Measurements from ENCODE around the gene ADAM23.

The ADAM23 gene

DNA sequence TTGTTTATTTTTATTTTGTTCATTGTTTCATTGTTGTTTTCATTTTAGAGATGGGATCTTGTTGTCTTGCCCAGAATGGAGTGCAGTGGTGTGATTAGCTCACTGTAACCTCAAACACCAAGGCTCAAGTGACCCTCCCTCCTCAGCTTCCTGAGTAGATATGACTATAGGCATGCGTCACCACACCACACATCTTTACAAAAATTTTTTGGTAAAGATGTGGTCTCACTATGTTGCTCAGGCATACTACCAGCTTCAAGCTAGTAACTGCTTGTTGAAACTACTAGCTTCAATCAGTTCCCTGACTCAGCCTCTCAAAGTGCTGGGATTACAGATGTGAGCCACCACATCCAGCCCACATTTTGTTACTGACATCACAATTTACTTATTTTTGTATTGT is 213.8 kb downstream of the ADAM23 start:
- no peak overlapping the region for H2AFZ ChIP-seq (ENCODE audit: low read depth, low read length)
- peaks cover 6% of the 10 kb centered on the region; the same call in 1 of the 2 replicates for H3K9me3 ChIP-seq (ENCODE audit: insufficient read depth, low read length)
- H4K20me1 ChIP-seq (ENCODE audit: insufficient read depth, low read length): no peaks in the 10 kb centered on the region
- H3K27me3 ChIP-seq (ENCODE audit: low read depth, low read length): no peaks in the 10 kb centered on the region
- H3K79me2 ChIP-seq (ENCODE audit: low read length): no peaks in the 10 kb centered on the region
- H3K4me1 ChIP-seq (ENCODE audit: low read length): no peaks in the 10 kb centered on the region
- H3K4me3 ChIP-seq (ENCODE audit: low read length): no peak overlapping the region
- H3K4me2 ChIP-seq (ENCODE audit: low read length): no peak overlapping the region
- no peaks in the 10 kb centered on the region for H3K36me3 ChIP-seq (replicated peaks; ENCODE audit: low read depth, low read length)
- no peak overlapping the region for H3K9ac ChIP-seq (ENCODE audit: low read length)
- no peak overlapping the region for H3K27ac ChIP-seq (ENCODE audit: low read length)
- no peak for TF ChIP-seq EZH2phosphoT487 (IDR thresholded peaks at IDR 0.05; ENCODE audit: low read depth)
- TF ChIP-seq, protein P1, sequence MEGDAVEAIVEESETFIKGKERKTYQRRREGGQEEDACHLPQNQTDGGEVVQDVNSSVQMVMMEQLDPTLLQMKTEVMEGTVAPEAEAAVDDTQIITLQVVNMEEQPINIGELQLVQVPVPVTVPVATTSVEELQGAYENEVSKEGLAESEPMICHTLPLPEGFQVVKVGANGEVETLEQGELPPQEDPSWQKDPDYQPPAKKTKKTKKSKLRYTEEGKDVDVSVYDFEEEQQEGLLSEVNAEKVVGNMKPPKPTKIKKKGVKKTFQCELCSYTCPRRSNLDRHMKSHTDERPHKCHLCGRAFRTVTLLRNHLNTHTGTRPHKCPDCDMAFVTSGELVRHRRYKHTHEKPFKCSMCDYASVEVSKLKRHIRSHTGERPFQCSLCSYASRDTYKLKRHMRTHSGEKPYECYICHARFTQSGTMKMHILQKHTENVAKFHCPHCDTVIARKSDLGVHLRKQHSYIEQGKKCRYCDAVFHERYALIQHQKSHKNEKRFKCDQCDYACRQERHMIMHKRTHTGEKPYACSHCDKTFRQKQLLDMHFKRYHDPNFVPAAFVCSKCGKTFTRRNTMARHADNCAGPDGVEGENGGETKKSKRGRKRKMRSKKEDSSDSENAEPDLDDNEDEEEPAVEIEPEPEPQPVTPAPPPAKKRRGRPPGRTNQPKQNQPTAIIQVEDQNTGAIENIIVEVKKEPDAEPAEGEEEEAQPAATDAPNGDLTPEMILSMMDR (IDR thresholded peaks at IDR 0.05; ENCODE audit: low read depth, low read length): no peak

DNA sequence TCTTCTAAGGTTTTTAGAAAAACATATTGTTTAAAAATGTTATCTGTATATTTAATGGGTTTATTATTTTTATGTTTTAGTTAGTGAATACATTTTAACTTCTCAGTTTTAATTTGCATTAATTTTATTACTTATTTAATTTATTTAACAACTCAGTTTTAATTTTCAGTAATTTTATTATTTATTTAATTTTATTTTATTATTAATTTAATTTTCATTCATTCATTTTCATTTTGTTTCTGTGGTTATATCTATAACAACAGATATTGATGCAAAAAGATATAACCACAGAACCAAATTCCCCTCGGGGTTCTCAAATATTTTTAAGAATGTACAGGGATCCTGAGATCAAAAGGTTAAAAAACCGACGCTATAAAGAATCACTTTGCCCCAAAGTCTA is 221.9 kb downstream of the ADAM23 start:
- Histone ChIP-seq H3K4me2 (ENCODE audit: low read length) (no peak overlapping the region), H3K9ac (ENCODE audit: low read length) (no peak overlapping the region), H3K36me3 (replicated peaks; ENCODE audit: low read depth, low read length) (no peaks in the 10 kb centered on the region), H4K20me1 (ENCODE audit: insufficient read depth, low read length) (no peaks in the 10 kb centered on the region), H2AFZ (ENCODE audit: low read depth, low read length) (no peak overlapping the region), H3K79me2 (ENCODE audit: low read length) (no peaks in the 10 kb centered on the region), H3K4me1 (ENCODE audit: low read length) (no peaks in the 10 kb centered on the region), H3K9me3 (ENCODE audit: insufficient read depth, low read length) (no peaks in the 10 kb centered on the region), H3K4me3 (ENCODE audit: low read length) (no peak overlapping the region), H3K27ac (ENCODE audit: low read length) (no peak overlapping the region), H3K27me3 (ENCODE audit: low read depth, low read length) (no peaks in the 10 kb centered on the region)
- TF ChIP-seq, protein P1 (IDR thresholded peaks at IDR 0.05; ENCODE audit: low read depth, low read length): no peak
- TF ChIP-seq EZH2phosphoT487 (IDR thresholded peaks at IDR 0.05; ENCODE audit: low read depth): no peak
